HCT116 (cell line): Measurements from ENCODE around the gene LCN10. TPM values are rescaled to one million over a fixed set of nuclear protein-coding genes. Genes with fewer than 3 reads are reported as not detected.

Experiments
- ATAC-seq: fragments of 200-7000 bp; cut with Tn5 transposase; 2 replicates; pipeline ENCODE4 v1.9.1; 2020; ENCODE audit warnings: mild to moderate bottlenecking, moderate library complexity
- BruUV-seq: library from RNA; stranded (reverse); fragments of 400-500 nt; replicated peaks from 2 replicates; lab custom pipeline; 2021; lab: Mats Ljungman, UMichigan
- CTCF ChIA-PET: fragments of 300-600 bp; sonication (Branson Sonifier 250); formaldehyde crosslinking; loops from one replicate; lab custom pipeline; 2021; ENCODE audit warnings: antibody characterized with exemption; lab: Charles Lee
- POLR2A ChIA-PET: fragments of 300-600, 350-600 bp; sonication (Branson Sonifier 250); formaldehyde crosslinking; loops from one replicate; lab custom pipeline; 2021; ENCODE audit warnings: antibody characterized with exemption; lab: Charles Lee
- RAD21 ChIA-PET, 2 experiments: fragments of 300-600 bp; sonication (Branson Sonifier 250); formaldehyde crosslinking; loops; one replicate each; lab custom pipeline; 2023; ENCODE audit warnings: low total read pairs in 2 of 2; ENCODE audit not compliant: uncharacterized antibody in 2 of 2, unreplicated experiment in 2 of 2, low non-redundant PET in 1 of 2; lab: Charles Lee
- DNase-seq: peaks from one replicate; pipeline ENCODE4 v3.0.0-alpha.2; 2010; ENCODE audit warnings: low read depth, low spot score
- H2AFZ ChIP-seq: fragments of 200-600 bp; shearing (Covaris generic), sonication (generic); 2 replicates; pipeline ENCODE4 v1.6.1; 2017; ENCODE audit warnings: low read depth, mixed run types, mixed read lengths, antibody characterized with exemption, low read length; ENCODE audit not compliant: poor library complexity, severe bottlenecking
- H3K27ac ChIP-seq: 2 replicates; pipeline ENCODE4 v1.5.1; 2012; ENCODE audit warnings: low read depth, low read length
- H3K27me3 ChIP-seq: fragments of 200-600 bp; sonication (generic); 2 replicates; pipeline ENCODE4 v1.6.1; 2016; ENCODE audit warnings: mixed run types, low read length, mixed read lengths; ENCODE audit not compliant: insufficient read depth
- H3K36me3 ChIP-seq, 2 experiments: fragments of 200-500 bp in 1 of 2; fragments of 200-600 bp in 1 of 2; sonication (Bioruptor generic) in 1 of 2; sonication (generic) in 1 of 2; 2 replicates each; pipeline versions ENCODE4 v1.5.1 to v1.6.1; 2014 to 2016; ENCODE audit warnings: low read length in 2 of 2, inconsistent platforms in 1 of 2, mixed read lengths in 1 of 2, mixed run types in 1 of 2; ENCODE audit not compliant: insufficient read depth in 2 of 2, control insufficient read depth in 1 of 2
- H3K4me1 ChIP-seq, 2 experiments: fragments of 200-600 bp in 1 of 2; sonication (generic) in 1 of 2; 2 replicates each; pipeline versions ENCODE4 v1.5.1 to v1.6.1; 2012 to 2017; ENCODE audit warnings: low read length in 2 of 2, inconsistent platforms in 1 of 2, mild to moderate bottlenecking in 1 of 2, mixed read lengths in 1 of 2, mixed run types in 1 of 2, moderate library complexity in 1 of 2; ENCODE audit not compliant: insufficient read depth in 2 of 2, control insufficient read depth in 1 of 2
- H3K4me2 ChIP-seq: fragments of 200-600 bp; sonication (generic); 2 replicates; pipeline ENCODE4 v1.6.1; 2017; ENCODE audit warnings: mixed run types, low read length, mixed read lengths
- H3K4me3 ChIP-seq, 2 experiments: fragments of 200-600 bp in 1 of 2; sonication (generic) in 1 of 2; replicated peaks in 1 of 2; 2 replicates each; pipeline ENCODE4 v1.5.1; 2011 to 2016; ENCODE audit warnings: low read length in 2 of 2, control low read depth in 1 of 2, low read depth in 1 of 2, mild to moderate bottlenecking in 1 of 2, mixed read lengths in 1 of 2, mixed run types in 1 of 2
- H3K79me2 ChIP-seq: fragments of 200-600 bp; sonication (generic); 2 replicates; pipeline ENCODE4 v1.6.1; 2017; ENCODE audit warnings: mild to moderate bottlenecking, mixed run types, low read length, moderate library complexity, mixed read lengths; ENCODE audit not compliant: insufficient read depth
- H3K9ac ChIP-seq: fragments of 200-600 bp; sonication (generic); 2 replicates; pipeline ENCODE4 v1.6.1; 2016; ENCODE audit warnings: low read length, mixed read lengths
- H3K9me2 ChIP-seq: fragments of 200-600 bp; sonication (generic), shearing (Covaris generic); 2 replicates; pipeline ENCODE4 v1.6.1; 2017; ENCODE audit warnings: mixed run types, mild to moderate bottlenecking, moderate library complexity; ENCODE audit not compliant: insufficient read depth
- H3K9me3 ChIP-seq, 2 experiments: fragments of 200-500 bp in 1 of 2; fragments of 200-600 bp in 1 of 2; sonication (Bioruptor generic) in 1 of 2; sonication (generic) in 1 of 2; 2 replicates each; pipeline ENCODE4 v1.6.1; 2014 to 2017; ENCODE audit warnings: low read length in 2 of 2, mixed read lengths in 2 of 2, inconsistent platforms in 1 of 2, low read depth in 1 of 2, mild to moderate bottlenecking in 1 of 2, mixed run types in 1 of 2, moderate library complexity in 1 of 2; ENCODE audit not compliant: control insufficient read depth in 1 of 2, insufficient read depth in 1 of 2
- H4K20me1 ChIP-seq: fragments of 200-600 bp; sonication (generic), shearing (Covaris generic); 2 replicates; pipeline ENCODE4 v1.6.1; 2017; ENCODE audit warnings: mixed run types, mild to moderate bottlenecking, moderate library complexity; ENCODE audit not compliant: insufficient read depth
- CBX3 ChIP-seq: IDR thresholded peaks from 2 replicates; pipeline ENCODE4 v1.6.1; 2012; ENCODE audit warnings: low read depth
- CEBPB ChIP-seq: IDR thresholded peaks from 2 replicates; pipeline ENCODE4 v1.6.1; 2012; ENCODE audit warnings: low read depth
- CTCF ChIP-seq, 3 experiments: fragments of 200-600 bp in 1 of 3; sonication (generic) in 1 of 3; IDR thresholded peaks in 2 of 3; conservative IDR thresholded peaks in 1 of 3; 2 replicates each; pipeline ENCODE4 v1.5.1; 2012 to 2017; ENCODE audit warnings: low read depth in 2 of 3, low read length in 2 of 3, antibody characterized with exemption in 1 of 3, borderline replicate concordance in 1 of 3, control low read depth in 1 of 3, mild to moderate bottlenecking in 1 of 3, mixed read lengths in 1 of 3, mixed run types in 1 of 3, moderate library complexity in 1 of 3; ENCODE audit not compliant: insufficient read depth in 1 of 3
- EGR1 ChIP-seq: IDR thresholded peaks from 2 replicates; pipeline ENCODE4 v1.6.1; 2012; ENCODE audit warnings: low read depth
- ELF1 ChIP-seq: IDR thresholded peaks from 2 replicates; pipeline ENCODE4 v1.6.1; 2012; ENCODE audit warnings: low read depth, borderline replicate concordance
- EZH2 ChIP-seq: fragments of 200-600 bp; sonication (generic); IDR thresholded peaks from 2 replicates; pipeline ENCODE4 v1.6.1; 2017; ENCODE audit warnings: antibody characterized with exemption, mixed run types
- EZH2phosphoT487 ChIP-seq: fragments of 200-600 bp; IDR thresholded peaks from 2 replicates; pipeline ENCODE4 v1.6.1; 2018; ENCODE audit warnings: antibody characterized with exemption, borderline replicate concordance
- POLR2A ChIP-seq: IDR thresholded peaks from 2 replicates; pipeline ENCODE4 v1.7.0; 2011; ENCODE audit warnings: borderline replicate concordance; ENCODE audit not compliant: insufficient read depth, insufficient read length; ENCODE audit errors: extremely low read depth
- RAD21 ChIP-seq: IDR thresholded peaks from 2 replicates; pipeline ENCODE4 v1.6.1; 2012; ENCODE audit warnings: low read depth, mild to moderate bottlenecking
- REST ChIP-seq: IDR thresholded peaks from 2 replicates; pipeline ENCODE4 v1.6.1; 2012; ENCODE audit warnings: low read depth
- SIN3A ChIP-seq: IDR thresholded peaks from 2 replicates; pipeline ENCODE4 v1.6.1; 2012; ENCODE audit warnings: low read depth
- SP1 ChIP-seq: IDR thresholded peaks from 2 replicates; pipeline ENCODE4 v1.6.1; 2012; ENCODE audit warnings: low read depth
- ZFX ChIP-seq: fragments of 450-650 bp; IDR thresholded peaks from 2 replicates; pipeline ENCODE4 v1.6.1; 2017
- ZNF274 ChIP-seq: fragments of 200-500 bp; sonication (Bioruptor generic); IDR thresholded peaks from 2 replicates; pipeline ENCODE4 v1.6.1; 2014; ENCODE audit warnings: mild to moderate bottlenecking, low read depth, low read length, inconsistent platforms
- intact Hi-C: fragments of 100-400 bp; cut with micrococcal nuclease; formaldehyde crosslinking; loops from 2 replicates; pipeline ENCODE4 v1.10.0; 2022
- total RNA-seq: library from RNA; stranded (reverse); gene quantifications from one replicate; pipeline ENCODE4 v1.2.1, GENCODE V29; 2021; ENCODE audit not compliant: unreplicated experiment
- TF ChIP-seq, protein P1 (sequence below): IDR thresholded peaks from 2 replicates; pipeline ENCODE4 v1.6.1; 2012
- TF ChIP-seq, protein P2 (sequence below): IDR thresholded peaks from 2 replicates; pipeline ENCODE4 v1.6.1; 2012
- TF ChIP-seq, protein P3 (sequence below): IDR thresholded peaks from 2 replicates; pipeline ENCODE4 v1.6.1; 2011; ENCODE audit warnings: mild to moderate bottlenecking, low read length, moderate library complexity; ENCODE audit not compliant: insufficient replicate concordance; ENCODE audit errors: extremely low read depth

LCN10 gene
- total RNA-seq, 1 experiment from 2014 or later = not detected

DNA sequence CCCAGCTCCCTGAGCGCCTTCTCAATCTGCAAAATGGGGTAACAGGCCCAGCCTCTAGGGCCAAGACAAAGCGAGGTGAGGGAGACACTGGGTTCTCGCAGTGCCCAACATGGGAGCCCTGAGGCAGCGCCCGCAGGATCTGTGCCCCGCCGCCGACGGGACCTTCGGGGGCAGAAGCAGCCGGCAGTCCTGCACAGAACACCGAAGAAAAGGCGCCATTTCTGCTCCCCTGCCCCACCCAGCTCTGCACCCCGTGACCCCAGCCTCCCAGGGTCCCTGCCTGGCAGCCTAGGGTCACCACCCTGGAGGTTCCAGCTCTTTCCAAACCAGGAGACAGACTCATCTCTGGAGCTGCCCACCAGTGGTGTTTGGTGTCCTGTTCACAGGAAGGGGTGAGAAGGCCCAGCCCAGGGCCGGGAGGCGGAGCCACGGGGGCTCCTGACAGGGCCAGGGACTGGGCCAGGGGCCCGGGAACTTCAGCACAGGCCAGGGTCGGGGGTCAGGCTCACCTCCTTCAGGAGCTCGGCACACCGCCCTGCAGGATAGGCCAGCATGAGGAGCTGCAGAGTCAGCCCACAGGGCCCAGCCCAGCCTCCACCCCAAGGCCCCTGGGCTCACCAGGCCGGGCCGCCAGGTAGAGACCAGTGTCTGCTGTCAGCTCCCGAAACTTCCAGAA is 12.0 kb upstream of the LCN10 start (continued):
- TF ChIP-seq CTCF (IDR thresholded peaks at IDR 0.05 in 2 of 3, conservative IDR thresholded peaks at IDR 0.05 in 1 of 3; ENCODE audit: borderline replicate concordance in 1 of 3, insufficient read depth in 1 of 3, low read depth in 2 of 3, low read length in 2 of 3) = no peak
- no peak for TF ChIP-seq SIN3A
- no peak for TF ChIP-seq POLR2A
- no peak for TF ChIP-seq EZH2phosphoT487
- TF ChIP-seq CBX3 = no peak
- TF ChIP-seq EGR1 = no peak
- no peak for TF ChIP-seq EZH2

GRCh38 chr9:136754059-136754572 is 11.4 kb upstream of the LCN10 start:
- H4K20me1 ChIP-seq = no peaks in the 10 kb centered on the region
- intact Hi-C loops = no loop called here
- H2AFZ ChIP-seq = no peak overlapping the region
- ChIA-PET RAD21 (no interaction called here), CTCF (interaction anchor here (1.4 kb wide), 1 partner anchor 61 kb away, joined by 4 read pairs; no protein-coding TSS in a partner anchor), POLR2A (no interaction called here)
- no TSS peak for BruUV-seq
- no peaks in the 10 kb centered on the region for H3K79me2 ChIP-seq
- DNase-seq (no peak), ATAC-seq (no peak)
- H3K9ac ChIP-seq = no peak overlapping the region
- H3K9me2 ChIP-seq = no peaks in the 10 kb centered on the region
- no peak overlapping the region for H3K27ac ChIP-seq
- no peak overlapping the region for H3K4me2 ChIP-seq
- H3K4me1 ChIP-seq = no peaks in the 10 kb centered on the region
- peaks cover 4 to 22% of the 10 kb centered on the region in 2 experiments; a peak in 3 of 4 replicates for H3K9me3 ChIP-seq
- no peaks in the 10 kb centered on the region for H3K36me3 ChIP-seq
- H3K4me3 ChIP-seq = no peak overlapping the region
- H3K27me3 ChIP-seq = no peaks in the 10 kb centered on the region
- no peak for TF ChIP-seq ZNF274
- no peak for TF ChIP-seq REST
- no peak for TF ChIP-seq ZFX
- TF ChIP-seq SP1 = no peak
- TF ChIP-seq, protein P1, sequence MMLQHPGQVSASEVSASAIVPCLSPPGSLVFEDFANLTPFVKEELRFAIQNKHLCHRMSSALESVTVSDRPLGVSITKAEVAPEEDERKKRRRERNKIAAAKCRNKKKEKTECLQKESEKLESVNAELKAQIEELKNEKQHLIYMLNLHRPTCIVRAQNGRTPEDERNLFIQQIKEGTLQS = no peak
- no peak for TF ChIP-seq RAD21
- no peak for TF ChIP-seq CBX3
- TF ChIP-seq, protein P2, sequence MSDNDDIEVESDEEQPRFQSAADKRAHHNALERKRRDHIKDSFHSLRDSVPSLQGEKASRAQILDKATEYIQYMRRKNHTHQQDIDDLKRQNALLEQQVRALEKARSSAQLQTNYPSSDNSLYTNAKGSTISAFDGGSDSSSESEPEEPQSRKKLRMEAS = no peak
- TF ChIP-seq POLR2A = no peak
- TF ChIP-seq CEBPB = no peak
- TF ChIP-seq, protein P3, sequence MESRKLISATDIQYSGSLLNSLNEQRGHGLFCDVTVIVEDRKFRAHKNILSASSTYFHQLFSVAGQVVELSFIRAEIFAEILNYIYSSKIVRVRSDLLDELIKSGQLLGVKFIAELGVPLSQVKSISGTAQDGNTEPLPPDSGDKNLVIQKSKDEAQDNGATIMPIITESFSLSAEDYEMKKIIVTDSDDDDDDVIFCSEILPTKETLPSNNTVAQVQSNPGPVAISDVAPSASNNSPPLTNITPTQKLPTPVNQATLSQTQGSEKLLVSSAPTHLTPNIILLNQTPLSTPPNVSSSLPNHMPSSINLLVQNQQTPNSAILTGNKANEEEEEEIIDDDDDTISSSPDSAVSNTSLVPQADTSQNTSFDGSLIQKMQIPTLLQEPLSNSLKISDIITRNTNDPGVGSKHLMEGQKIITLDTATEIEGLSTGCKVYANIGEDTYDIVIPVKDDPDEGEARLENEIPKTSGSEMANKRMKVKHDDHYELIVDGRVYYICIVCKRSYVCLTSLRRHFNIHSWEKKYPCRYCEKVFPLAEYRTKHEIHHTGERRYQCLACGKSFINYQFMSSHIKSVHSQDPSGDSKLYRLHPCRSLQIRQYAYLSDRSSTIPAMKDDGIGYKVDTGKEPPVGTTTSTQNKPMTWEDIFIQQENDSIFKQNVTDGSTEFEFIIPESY = no peak
- TF ChIP-seq EGR1 = no peak
- no peak for TF ChIP-seq ELF1
